GM21360 (cell line): ENCODE data around the gene KSR1.

Source experiments
- ATAC-seq: cut with Tn5 transposase; IDR thresholded peaks from one replicate; pipeline ENCODE4 v1.9.1; 2021; ENCODE audit warnings: mild to moderate bottlenecking, moderate library complexity; ENCODE audit not compliant: unreplicated experiment

Gene KSR1

DNA sequence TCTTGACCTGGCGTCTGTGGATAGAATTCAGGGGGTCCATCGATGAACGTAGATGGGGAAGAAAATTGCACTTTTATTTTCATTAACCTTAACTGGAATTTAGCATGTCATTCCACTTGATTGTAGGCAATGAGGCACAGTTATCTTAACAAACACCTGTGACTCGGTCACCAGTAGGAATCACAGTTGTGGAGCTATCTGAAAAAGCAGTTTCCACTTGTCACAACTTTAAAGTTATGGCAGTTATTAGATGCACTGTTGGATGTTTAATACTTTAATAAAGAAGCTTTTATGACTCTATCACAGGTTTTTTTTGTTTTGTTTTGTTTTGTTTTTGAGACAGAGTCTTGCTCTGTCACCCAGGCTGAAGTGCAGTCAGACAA is 91.0 kb downstream of the KSR1 start:
- no peak for ATAC-seq

- ATAC-seq: no peak
Measured at GRCh38 chr17:27548369-27548768, 92.1 kb downstream of the KSR1 start.

- no peak for ATAC-seq
Measured at GRCh38 chr17:27549251-27549893, 93.1 kb downstream of the KSR1 start.

GRCh38 chr17:27550291-27550930 is 94.2 kb downstream of the KSR1 start:
- ATAC-seq: no peak

GRCh38 chr17:27550974-27551505 is 94.8 kb downstream of the KSR1 start:
- no peak for ATAC-seq

DNA sequence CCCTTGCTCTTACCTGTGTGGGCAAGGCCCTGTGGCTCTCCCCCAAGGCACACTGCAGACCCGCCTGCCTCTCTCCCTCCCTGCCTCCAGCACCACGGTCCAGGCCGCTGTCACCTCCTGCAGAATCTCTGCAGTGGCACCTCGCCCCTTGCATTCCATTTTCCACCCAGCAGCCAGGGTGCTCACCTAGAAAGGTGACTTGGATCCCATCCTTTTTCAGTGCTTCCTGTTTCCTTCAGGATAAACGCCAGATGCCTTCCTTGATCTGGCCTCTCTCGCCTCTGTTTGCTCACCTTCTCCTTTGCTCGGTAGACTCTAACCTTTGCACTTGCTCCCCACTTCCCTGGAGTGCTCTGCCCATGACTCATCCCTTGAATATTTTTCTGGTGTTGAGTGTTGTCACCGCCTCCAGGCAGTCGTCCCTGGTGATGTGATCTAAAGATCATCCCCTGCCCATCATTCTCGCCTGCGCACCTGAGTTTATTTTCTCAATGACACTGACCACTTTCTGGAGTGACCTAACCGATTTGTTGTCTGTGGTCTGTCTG is 95.5 kb downstream of the KSR1 start:
- ATAC-seq: no peak

DNA sequence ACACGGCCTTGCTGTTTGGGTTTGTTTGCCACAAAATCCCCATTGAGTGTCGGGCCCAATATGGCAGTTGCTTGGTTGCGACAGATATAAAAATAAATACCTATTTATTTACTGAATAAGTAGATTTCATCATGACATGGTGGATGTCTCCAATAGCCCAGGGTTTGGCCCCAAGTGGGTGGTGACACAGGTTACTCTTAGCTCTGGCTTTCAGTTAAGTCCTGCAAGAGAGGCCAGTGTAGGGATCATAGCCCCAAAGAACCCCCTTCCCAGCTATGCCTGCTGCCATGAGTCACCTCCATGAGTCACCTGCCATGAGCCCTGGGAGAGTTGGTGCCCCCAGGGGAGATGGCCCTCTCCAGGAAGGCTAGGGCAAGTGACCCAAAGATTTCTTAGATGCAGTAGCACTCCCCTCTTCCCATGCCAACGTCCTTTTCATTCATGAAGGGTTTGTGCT is 96.1 kb downstream of the KSR1 start:
- no peak for ATAC-seq

DNA sequence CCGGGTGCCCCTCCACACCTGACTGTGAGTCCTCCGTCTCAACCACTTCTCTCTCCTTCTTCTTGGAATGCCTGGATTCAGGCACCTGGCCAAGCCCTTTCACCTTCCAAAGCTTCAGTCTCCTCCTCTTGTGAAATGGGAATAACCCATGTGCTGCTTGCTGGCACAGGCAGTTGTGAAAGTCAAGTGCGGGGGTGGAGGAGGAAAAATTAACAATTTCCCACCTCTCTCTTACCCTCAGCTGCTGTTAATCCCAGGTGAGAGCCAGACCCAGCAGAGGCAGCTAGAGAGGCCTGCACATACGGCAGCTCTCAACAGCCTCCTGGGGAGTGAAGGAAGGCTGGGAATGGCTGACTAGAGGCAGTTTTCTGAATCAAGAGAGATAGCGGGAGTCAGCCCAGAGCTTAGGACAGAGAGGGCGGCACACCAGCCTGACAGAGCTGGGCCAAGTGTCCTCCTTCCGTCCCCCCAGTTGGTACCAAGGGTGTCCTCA is 96.8 kb downstream of the KSR1 start:
- no peak for ATAC-seq

- ATAC-seq: no peak
Measured at GRCh38 chr17:27554152-27554551, 97.9 kb downstream of the KSR1 start.

DNA sequence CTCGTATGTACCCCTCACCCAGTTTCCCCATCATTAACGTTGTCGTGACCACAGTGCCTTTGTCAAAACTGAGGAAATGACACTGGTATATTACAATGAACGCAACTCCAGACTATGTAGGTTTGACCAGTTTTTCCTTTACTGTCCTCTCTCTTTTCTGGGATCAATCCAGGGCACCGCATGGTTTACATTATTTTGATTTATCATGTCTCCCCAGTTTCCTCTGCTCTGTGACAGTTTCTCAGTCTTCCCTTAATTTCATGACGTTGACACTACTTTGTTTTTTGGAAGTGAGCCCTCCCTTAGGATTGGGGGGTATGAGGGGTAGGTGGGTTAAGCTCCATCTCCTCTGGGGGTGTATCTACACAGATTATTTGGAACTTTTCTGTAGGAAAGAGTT is 98.7 kb downstream of the KSR1 start:
- no peak for ATAC-seq

GRCh38 chr17:27555339-27555738 is 99.1 kb downstream of the KSR1 start:
- ATAC-seq: no peak

DNA sequence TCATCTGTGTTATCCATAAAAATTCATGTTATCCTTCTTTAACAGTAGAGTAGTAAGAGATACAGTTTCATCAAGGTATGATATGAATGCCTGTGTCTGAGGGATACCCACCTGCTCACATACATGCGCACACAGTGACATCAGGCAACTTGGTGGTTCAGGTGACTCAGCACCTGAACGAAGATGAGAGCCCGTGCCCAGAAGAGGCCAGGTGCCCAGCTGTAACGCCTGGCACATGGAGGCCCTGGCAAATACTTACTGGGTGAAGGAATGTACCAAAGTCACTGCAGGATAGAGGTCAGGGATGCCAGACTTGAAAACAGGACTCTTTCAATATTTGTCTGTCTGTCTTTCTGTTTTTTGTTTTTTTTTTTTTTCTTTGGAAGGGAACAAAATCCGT is 102.1 kb downstream of the KSR1 start:
- no peak for ATAC-seq

DNA sequence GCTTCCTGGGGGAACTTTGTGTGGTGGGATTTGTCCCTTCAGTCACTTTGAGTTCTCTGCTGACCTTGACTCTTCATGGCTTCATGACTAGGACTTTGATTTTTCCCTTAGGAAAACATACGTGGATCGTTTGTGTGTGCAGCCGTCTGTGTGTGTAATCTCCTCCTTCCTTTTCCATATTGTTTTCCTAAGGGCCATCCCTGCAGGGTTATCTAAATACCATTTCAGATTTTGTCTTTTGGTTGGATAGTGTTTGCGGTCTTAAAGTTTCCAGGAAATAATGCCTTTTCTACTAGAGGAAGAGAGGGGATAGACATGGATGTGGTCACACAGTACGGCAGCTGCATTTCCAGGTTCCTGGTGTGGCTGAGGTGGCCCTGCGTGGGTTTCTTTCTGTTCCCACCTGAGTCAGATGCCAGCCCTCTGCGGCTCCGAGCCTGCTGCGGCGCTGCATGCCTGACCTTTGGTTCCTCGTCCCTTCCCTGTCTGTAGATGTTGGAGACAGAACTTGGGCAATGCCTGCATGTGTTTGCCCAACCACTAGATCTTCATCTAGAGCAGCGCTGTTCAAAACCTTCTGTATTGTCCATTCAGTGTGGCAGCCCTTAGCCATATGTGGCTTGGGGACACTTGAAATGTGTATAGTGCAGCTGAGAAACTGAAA is 102.7 kb downstream of the KSR1 start:
- no peak for ATAC-seq

DNA sequence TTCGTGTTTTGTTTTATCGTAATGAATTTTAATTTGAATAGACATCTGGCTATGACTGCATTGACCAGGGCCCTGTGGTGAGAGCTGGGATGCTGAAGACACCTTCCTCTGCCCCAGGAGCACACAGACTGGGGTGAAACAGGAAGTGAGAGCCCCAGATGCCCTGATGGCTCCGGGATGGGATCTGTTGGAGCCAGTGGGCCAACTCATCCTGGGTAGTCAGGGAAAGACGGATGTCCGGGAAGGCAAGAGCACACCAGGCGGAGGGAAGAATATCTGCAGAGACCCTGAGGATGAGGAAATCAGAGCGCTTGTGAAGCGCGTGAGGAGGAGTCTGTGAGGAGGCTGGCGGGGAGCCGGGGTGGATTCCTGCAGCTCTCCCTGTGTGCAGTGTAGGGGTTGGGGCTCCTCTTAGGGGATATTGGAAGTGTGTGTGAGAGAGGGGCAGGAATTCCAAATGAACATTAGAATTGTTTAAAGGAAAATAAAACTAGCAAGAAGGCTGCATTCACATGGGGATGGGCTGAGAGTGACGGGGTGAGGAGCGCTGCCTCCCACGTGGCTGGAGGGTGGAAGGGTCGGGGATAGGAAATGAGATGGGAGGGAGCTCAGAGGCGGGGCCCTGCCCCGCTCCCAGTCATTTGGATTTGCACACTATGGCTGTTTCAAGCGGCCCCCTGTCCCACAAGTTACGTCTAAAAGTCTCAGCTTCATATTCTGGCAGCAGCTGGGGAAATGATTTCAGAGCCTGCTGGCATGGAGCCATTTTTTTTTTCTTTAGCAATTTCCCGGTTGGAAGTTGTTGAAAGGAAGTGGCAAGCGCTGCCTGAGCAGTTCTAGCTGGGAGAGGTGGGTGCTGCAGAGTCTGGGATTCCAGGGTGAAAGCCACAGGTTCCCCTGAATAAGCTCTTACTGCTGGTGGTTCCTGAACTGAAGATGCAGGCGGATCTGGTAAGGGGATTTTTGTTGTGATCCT is 103.5 kb downstream of the KSR1 start:
- ATAC-seq: no peak

DNA sequence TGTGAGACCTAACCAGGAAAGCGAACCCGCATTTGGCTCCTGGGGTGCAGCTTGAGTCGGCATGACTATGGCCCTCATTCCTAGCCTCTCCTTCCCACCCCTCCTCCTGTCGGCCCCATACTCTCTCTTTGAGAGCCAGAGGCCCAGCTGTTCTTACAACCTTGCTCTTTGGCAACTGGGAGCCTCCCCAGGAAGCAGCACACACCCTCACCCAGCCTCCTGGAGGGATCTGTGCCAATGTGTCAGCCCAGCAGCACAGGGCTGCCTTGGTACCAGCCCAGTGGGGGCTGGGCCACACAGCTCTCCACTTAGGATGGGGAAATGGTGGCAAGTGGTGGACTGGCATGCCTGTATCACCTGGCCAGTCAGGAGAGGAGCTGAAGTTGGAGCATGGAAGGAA is 104.4 kb downstream of the KSR1 start:
- no peak for ATAC-seq

GRCh38 chr17:27562777-27563455 is 106.7 kb downstream of the KSR1 start:
- no peak for ATAC-seq

DNA sequence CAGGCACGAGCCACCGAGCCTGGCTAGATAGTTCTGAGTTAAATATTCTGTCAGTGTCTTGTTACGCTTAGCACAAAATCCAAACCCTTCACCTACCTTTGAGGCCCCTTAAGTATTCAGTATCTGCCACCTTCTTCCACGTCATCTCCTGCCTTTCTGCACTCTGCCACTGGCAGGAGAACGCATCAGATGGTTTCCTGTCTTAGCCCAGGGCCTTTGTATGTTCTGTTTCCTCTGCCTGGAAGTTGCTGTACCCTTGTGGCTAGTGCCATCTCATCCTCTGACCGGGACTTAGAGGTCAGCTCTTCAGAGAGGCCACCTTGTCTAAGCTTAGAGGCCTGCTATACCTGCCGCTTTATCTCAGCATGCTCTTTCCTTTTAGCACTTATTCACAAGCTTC is 107.3 kb downstream of the KSR1 start:
- no peak for ATAC-seq

DNA sequence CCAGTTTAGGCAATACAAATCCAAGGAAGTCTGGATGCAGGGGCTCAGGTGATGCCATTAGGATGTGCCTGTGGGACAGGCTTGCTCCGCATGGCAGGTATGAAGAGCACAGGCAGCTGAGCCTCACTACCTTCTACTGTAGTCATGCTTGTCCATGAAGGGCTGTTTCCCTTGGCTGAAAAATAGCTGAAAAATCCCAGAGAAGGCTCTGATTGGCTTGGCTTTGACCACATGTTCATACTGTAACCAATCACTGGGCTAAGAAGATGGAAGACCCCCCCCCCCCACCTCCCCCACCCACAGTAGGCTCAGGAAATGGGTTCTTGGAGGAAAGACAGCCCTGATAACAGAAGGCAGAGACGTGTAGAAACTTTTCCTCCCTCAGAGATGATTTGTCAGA is 108.2 kb downstream of the KSR1 start:
- ATAC-seq: no peak

DNA sequence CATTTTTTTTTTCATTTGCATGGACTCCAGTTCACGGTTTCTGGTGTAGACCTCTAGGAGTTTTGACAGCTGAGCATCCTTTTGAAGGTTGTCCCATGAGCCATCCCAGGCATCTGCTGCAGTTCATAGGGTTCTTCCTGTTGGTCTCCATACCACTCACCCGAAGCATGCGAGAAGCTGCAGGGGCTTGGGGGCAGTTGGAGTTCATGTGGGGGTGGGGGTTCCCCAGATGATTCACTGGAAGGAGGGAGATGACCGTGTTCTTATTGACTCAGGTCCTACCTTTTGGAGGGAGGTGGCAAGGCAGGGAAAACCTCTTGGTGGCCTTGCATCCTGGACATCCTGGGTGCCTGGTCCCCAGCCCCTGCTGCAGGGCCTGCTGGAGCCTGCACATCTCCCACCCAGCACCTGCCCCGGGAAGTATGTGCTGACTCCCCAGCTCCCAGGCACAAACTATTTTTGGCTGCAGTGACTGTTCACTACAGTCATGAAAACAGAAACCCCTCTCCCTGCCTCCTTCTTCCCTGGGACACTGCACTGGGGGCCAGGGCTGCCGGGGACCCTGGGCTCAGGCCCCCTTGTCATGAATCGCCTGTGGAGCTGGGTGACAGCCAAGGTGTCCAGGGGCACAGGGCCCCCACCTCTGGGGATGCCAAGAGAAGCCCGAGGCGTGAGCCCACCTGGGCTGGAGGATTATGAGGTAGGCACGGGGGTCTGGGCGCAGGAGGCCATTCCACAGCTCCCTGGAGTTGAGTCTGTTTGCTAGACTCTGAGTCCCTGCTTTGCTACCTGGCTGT is 109.8 kb downstream of the KSR1 start:
- no peak for ATAC-seq
